Smooth muscle cell of the coronary artery (primary cell): ENCODE measurements around the gene SRSF3. TPM values are rescaled to one million over a fixed set of nuclear protein-coding genes. Genes with fewer than 3 reads are reported as not detected.

ENCODE experiments used
- total RNA-seq: library from RNA; depleted of rRNA; stranded (reverse); fragments of >200 nt; gene quantifications from 2 replicates; pipeline ENCODE4 v1.2.3, GENCODE V29; 2014; ENCODE audit warnings: low replicate concordance

The SRSF3 gene
- total RNA-seq, result 116 and 166 TPM in 2 replicates

GRCh38 chr6:36594029-36594815, at the start of gene SRSF3:
Gene SRSF3 (plus strand): TSS chr6:36594362. CDS start chr6:36596763, 2,401 bp downstream.

GRCh38 chr6:36546920-36547645, 47.1 kb upstream of the SRSF3 start, which contains the start of gene STK38:
Gene STK38 (minus strand): TSS chr6:36547479. CDS start chr6:36540202, 7,277 bp downstream.

Other genes starting within 250 kb of the SRSF3 start
- 0.75 and 2.8 TPM in 2 replicates for gene ETV7, start 206.7 kb upstream of the SRSF3 start, total RNA-seq
- gene PXT1, start 151.5 kb upstream of the SRSF3 start, total RNA-seq, result 0.08 and 0.12 TPM in 2 replicates
- 64.6 and 84.5 TPM in 2 replicates for gene KCTD20, start 151.4 kb upstream of the SRSF3 start, total RNA-seq
- 11.9 and 16.0 TPM in 2 replicates for gene STK38, start 46.9 kb upstream of the SRSF3 start, total RNA-seq
- gene CDKN1A, start 84.4 kb downstream of the SRSF3 start, total RNA-seq, result 268 and 362 TPM in 2 replicates
- under 0.01 TPM in 1 of 2 replicates, not detected in the other for gene RAB44, start 103.5 kb downstream of the SRSF3 start, total RNA-seq
- 0.08 TPM in 1 of 2 replicates, not detected in the other for gene CPNE5, start 245.1 kb downstream of the SRSF3 start, total RNA-seq